IMR-90 (cell line): ENCODE results near the gene ISCA1. TPM values are rescaled to one million over a fixed set of nuclear protein-coding genes. Genes with fewer than 3 reads are reported as not detected.
"Not testable (repeated sequence)": the region's sequence is repeated elsewhere in the genome, so short reads cannot be mapped to it uniquely, and the experiment has no call there.

Source experiments
- ATAC-seq: fragments of 200-7000 bp; cut with Tn5 transposase; 2 replicates; pipeline ENCODE4 v1.9.1; 2020; ENCODE audit warnings: low read depth, mild to moderate bottlenecking, moderate library complexity
- BruUV-seq: library from RNA; stranded (reverse); fragments of 400-500 nt; replicated peaks from 2 replicates; lab custom pipeline; 2021; lab: Mats Ljungman, UMichigan
- CTCF ChIA-PET: fragments of 300-600 bp; formaldehyde crosslinking; extraction: SDS; loops from one replicate; lab custom pipeline; 2021; ENCODE audit warnings: antibody characterized with exemption; lab: Yijun Ruan, JAX
- POLR2A ChIA-PET: fragments of 300-600 bp; sonication (Branson Sonifier 250); formaldehyde crosslinking; loops from one replicate; lab custom pipeline; 2022; ENCODE audit warnings: antibody characterized with exemption; ENCODE audit not compliant: unreplicated experiment; lab: Charles Lee
- DNase-seq: peaks from one replicate; pipeline ENCODE4 v3.0.0; 2013
- H2AFZ ChIP-seq: replicated peaks from 2 replicates; pipeline ENCODE3; 2013; ENCODE audit warnings: low read length, mild to moderate bottlenecking; ENCODE audit not compliant: poor library complexity
- H2AK5ac ChIP-seq: 2 replicates; pipeline ENCODE4 v1.6.1; 2013; ENCODE audit warnings: low read depth, low read length, inconsistent platforms
- H2AK9ac ChIP-seq: replicated peaks from 2 replicates; pipeline ENCODE3; 2013; ENCODE audit warnings: mild to moderate bottlenecking, low read depth, low read length, moderate library complexity; ENCODE audit not compliant: poor library complexity
- H2BK120ac ChIP-seq: 2 replicates; pipeline ENCODE4 v1.6.1; 2013; ENCODE audit warnings: low read depth, low read length, inconsistent platforms
- H2BK15ac ChIP-seq: 3 replicates; pipeline ENCODE4 v1.6.1; 2013; ENCODE audit warnings: low read depth, low read length, inconsistent platforms
- H2BK20ac ChIP-seq: 2 replicates; pipeline ENCODE4 v1.6.1; 2013; ENCODE audit warnings: low read depth, mild to moderate bottlenecking, inconsistent platforms, low read length, moderate library complexity
- H2BK5ac ChIP-seq: 2 replicates; pipeline ENCODE4 v1.6.1; 2013; ENCODE audit warnings: mild to moderate bottlenecking, low read depth, low read length, inconsistent platforms; ENCODE audit not compliant: poor library complexity, severe bottlenecking
- H3K14ac ChIP-seq: replicated peaks from 2 replicates; pipeline ENCODE4 v1.6.1; 2013; ENCODE audit warnings: low read depth, low read length, inconsistent platforms
- H3K18ac ChIP-seq: 2 replicates; pipeline ENCODE4 v1.6.1; 2013; ENCODE audit warnings: low read depth, low read length, control low read depth
- H3K23ac ChIP-seq: 2 replicates; pipeline ENCODE4 v1.6.1; 2013; ENCODE audit warnings: low read depth, low read length, inconsistent platforms
- H3K27ac ChIP-seq: 2 replicates; pipeline ENCODE4 v1.5.1; 2013; ENCODE audit warnings: mild to moderate bottlenecking, control low read depth, low read length; ENCODE audit not compliant: insufficient read depth
- H3K27me3 ChIP-seq: 2 replicates; pipeline ENCODE4 v1.6.1; 2013; ENCODE audit warnings: low read length; ENCODE audit not compliant: control insufficient read depth, insufficient read depth
- H3K36me3 ChIP-seq: 2 replicates; pipeline ENCODE4 v1.6.1; 2013; ENCODE audit warnings: low read length, mixed read lengths; ENCODE audit not compliant: control insufficient read depth, insufficient read depth
- H3K4ac ChIP-seq: 2 replicates; pipeline ENCODE4 v1.6.1; 2013; ENCODE audit warnings: low read depth, low read length, inconsistent platforms
- H3K4me1 ChIP-seq: 2 replicates; pipeline ENCODE4 v1.6.1; 2013; ENCODE audit warnings: low read length, mixed read lengths; ENCODE audit not compliant: control insufficient read depth, insufficient read depth
- H3K4me2 ChIP-seq: 2 replicates; pipeline ENCODE4 v1.6.1; 2013; ENCODE audit warnings: low read depth, mild to moderate bottlenecking, control low read depth, low read length, moderate library complexity
- H3K4me3 ChIP-seq: 2 replicates; pipeline ENCODE4 v1.5.1; 2013; ENCODE audit warnings: low read depth, mild to moderate bottlenecking, control low read depth, low read length, moderate library complexity; ENCODE audit not compliant: insufficient read depth
- H3K56ac ChIP-seq: 2 replicates; pipeline ENCODE4 v1.6.1; 2013; ENCODE audit warnings: low read length, inconsistent platforms; ENCODE audit not compliant: insufficient read depth; ENCODE audit errors: extremely low read depth
- H3K79me1 ChIP-seq, 2 experiments: 2 replicates each; pipeline ENCODE4 v1.6.1; 2013; ENCODE audit warnings: low read length in 2 of 2, inconsistent platforms in 1 of 2, low read depth in 1 of 2
- H3K9ac ChIP-seq: 2 replicates; pipeline ENCODE4 v1.6.1; 2013; ENCODE audit warnings: low read depth, low read length, control low read depth
- H3K9me1 ChIP-seq: 2 replicates; pipeline ENCODE4 v1.6.1; 2013; ENCODE audit warnings: low read length, inconsistent platforms; ENCODE audit not compliant: insufficient read depth
- H3K9me3 ChIP-seq: 2 replicates; pipeline ENCODE4 v1.6.1; 2013; ENCODE audit warnings: low read length; ENCODE audit not compliant: control insufficient read depth, insufficient read depth
- H4K20me1 ChIP-seq: 2 replicates; pipeline ENCODE4 v1.6.1; 2013; ENCODE audit warnings: low read length, inconsistent platforms; ENCODE audit not compliant: insufficient read depth
- H4K5ac ChIP-seq: 2 replicates; pipeline ENCODE4 v1.6.1; 2013; ENCODE audit warnings: mild to moderate bottlenecking, low read depth, low read length, control low read depth
- H4K8ac ChIP-seq, 2 experiments: 2 replicates each; pipeline ENCODE4 v1.6.1; 2013; ENCODE audit warnings: low read depth in 2 of 2, low read length in 2 of 2, control low read depth in 1 of 2, inconsistent platforms in 1 of 2
- H4K91ac ChIP-seq: 2 replicates; pipeline ENCODE4 v1.6.1; 2013; ENCODE audit warnings: low read depth, low read length, inconsistent platforms; ENCODE audit not compliant: insufficient read depth
- WGBS, 2 experiments: methylation state at CpG; one replicate each; pipeline versions ENCODE4 v1.1.5 to v1.1.7; 2013; ENCODE audit warnings: missing lambda C conversion rate in 2 of 2; ENCODE audit not compliant: insufficient read length in 1 of 2; ENCODE audit errors: extremely low coverage in 2 of 2; 5-methylcytosine and 5-hydroxymethylcytosine counted together
- dilution Hi-C: fragments of 300-500 bp; cut with HindIII; formaldehyde crosslinking; loops from one replicate; pipeline ENCODE4 v1.14.3; 2018; ENCODE audit warnings: low sequenced_read_pairs; ENCODE audit not compliant: unreplicated experiment
- in situ Hi-C: fragments of 300-500 bp; cut with MboI; formaldehyde crosslinking; loops from 3 replicates; pipeline ENCODE4 v1.14.3; 2019; ENCODE audit warnings: low sequenced_read_pairs, inconsistent platforms, mixed read lengths
- intact Hi-C: fragments of 100-400 bp; cut with micrococcal nuclease; formaldehyde crosslinking; loops from 2 replicates; pipeline ENCODE4 v1.10.0; 2022
- polyA plus RNA-seq, 3 experiments: library from polyadenylated mRNA; depleted of rRNA; stranded (reverse); fragments of >200 nt; gene quantifications; 2 replicates each; pipeline ENCODE4 v1.2.3, GENCODE V29; 2012; ENCODE audit warnings: low replicate concordance in 1 of 3
- total RNA-seq: library from RNA; depleted of rRNA; stranded (reverse); fragments of >200 nt; gene quantifications from 2 replicates; pipeline ENCODE4 v1.2.3, GENCODE V29; 2012

The ISCA1 gene
- total and polyA plus RNA-seq, 2 of the 4 experiments (the other 2 are of a cell fraction), result 14.7 to 15.1 TPM

- H4K8ac ChIP-seq, H3K27ac ChIP-seq, H3K23ac ChIP-seq, H3K4ac ChIP-seq, H2AFZ ChIP-seq, H3K4me3 ChIP-seq, H2BK120ac ChIP-seq, H3K14ac ChIP-seq, DNase-seq, H2BK15ac ChIP-seq, H3K9ac ChIP-seq, ATAC-seq, H3K27me3 ChIP-seq, dilution Hi-C loops, CTCF ChIA-PET, H4K91ac ChIP-seq, H4K20me1 ChIP-seq, in situ Hi-C loops, H3K18ac ChIP-seq, POLR2A ChIA-PET, H3K4me1 ChIP-seq, H3K56ac ChIP-seq, H3K9me3 ChIP-seq, intact Hi-C loops, H2AK9ac ChIP-seq, BruUV-seq, H4K5ac ChIP-seq, H2BK20ac ChIP-seq, H3K4me2 ChIP-seq, H2BK5ac ChIP-seq, H3K9me1 ChIP-seq, H2AK5ac ChIP-seq: not testable (repeated sequence)
- Histone ChIP-seq H3K36me3 (peaks cover 35% of the 10 kb centered on the region), H3K79me1 (peaks cover 0 to 11% of the 10 kb centered on the region in 2 experiments; a peak in 1 of 4 replicates)
- WGBS, 2 experiments, result no CpG with 5 or more reads among the region's 2 CpGs
These were observed 30.6 kb upstream of the ISCA1 start for GRCh38 chr9:86312959-86313358.
